HUES48 (cell line): ENCODE data around the gene PSORS1C2.

ENCODE experiments used
- H3K27ac ChIP-seq: one replicate; pipeline ENCODE4 v1.7.0; 2013; ENCODE audit warnings: low read depth, low read length, inconsistent platforms
- H3K27me3 ChIP-seq: 2 replicates; pipeline ENCODE4 v1.6.1; 2013; ENCODE audit warnings: mild to moderate bottlenecking, low read length; ENCODE audit not compliant: control insufficient read depth, insufficient read depth
- H3K36me3 ChIP-seq: 2 replicates; pipeline ENCODE4 v1.6.1; 2013; ENCODE audit warnings: low read length; ENCODE audit not compliant: control insufficient read depth, insufficient read depth
- H3K4me1 ChIP-seq: 2 replicates; pipeline ENCODE4 v1.6.1; 2013; ENCODE audit warnings: mild to moderate bottlenecking, low read length; ENCODE audit not compliant: control insufficient read depth, insufficient read depth
- H3K4me3 ChIP-seq: 2 replicates; pipeline ENCODE4 v1.5.1; 2013; ENCODE audit warnings: mild to moderate bottlenecking, low read depth, low read length
- H3K9ac ChIP-seq: 2 replicates; pipeline ENCODE4 v1.6.1; 2013; ENCODE audit warnings: mild to moderate bottlenecking, low read depth, low read length, moderate library complexity
- H3K9me3 ChIP-seq: 2 replicates; pipeline ENCODE4 v1.6.1; 2013; ENCODE audit warnings: low read length; ENCODE audit not compliant: control insufficient read depth, insufficient read depth

The PSORS1C2 gene

DNA sequence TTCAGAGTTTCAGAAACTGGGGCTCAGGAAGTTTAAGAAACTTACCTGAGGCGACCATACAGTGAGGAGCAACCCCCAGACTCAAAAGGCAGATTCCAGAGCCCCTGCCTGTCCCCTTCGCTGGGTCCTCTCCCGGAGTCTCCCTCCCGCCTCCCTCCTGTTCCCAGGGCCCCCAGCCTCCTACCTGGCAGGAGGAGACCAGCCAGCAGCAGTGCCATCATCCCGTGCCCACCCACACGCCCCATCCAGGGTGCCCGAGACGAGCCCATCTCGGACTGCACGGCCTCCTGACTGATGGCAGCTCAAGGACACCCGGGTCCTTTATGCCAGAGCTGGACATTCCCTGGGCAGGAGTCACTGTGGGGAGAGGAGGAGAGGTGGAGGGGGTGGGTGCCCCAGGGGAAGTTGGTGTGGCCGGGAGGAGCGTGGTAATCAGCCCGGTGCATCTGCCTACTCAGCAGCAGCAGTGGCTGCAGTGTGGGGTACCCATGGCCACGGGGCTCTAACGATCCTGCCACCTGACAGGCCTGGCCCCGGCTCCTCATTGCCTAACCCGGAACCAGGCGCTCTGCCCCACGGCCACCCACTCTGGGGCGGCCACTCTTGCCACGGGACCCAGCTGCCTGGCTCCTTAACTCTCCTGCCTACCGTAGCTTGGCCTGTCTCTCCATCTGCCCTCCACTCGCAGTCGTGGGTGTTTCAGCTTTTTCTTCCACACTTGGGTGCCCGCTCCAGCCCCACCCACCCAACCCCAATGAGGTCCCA is 18.5 kb downstream of the PSORS1C2 start, which contains the start of gene CDSN:
Gene CDSN, minus strand, starts transcription at position 296 of the 765 bp plus-strand sequence. Its CDS starts 27 bp downstream, at position 269.
- no peaks in the 10 kb centered on the region for H3K36me3 ChIP-seq
- no peaks in the 10 kb centered on the region for H3K9me3 ChIP-seq
- no peak within 1 kb of the TSS for H3K9ac ChIP-seq
- no peaks in the 10 kb centered on the region for H3K27me3 ChIP-seq
- peaks cover 4% of the 10 kb centered on the region; the same call in 1 of the 2 replicates for H3K4me1 ChIP-seq
- H3K27ac ChIP-seq = no peak within 1 kb of the TSS
- H3K4me3 ChIP-seq = no peak within 1 kb of the TSS

DNA sequence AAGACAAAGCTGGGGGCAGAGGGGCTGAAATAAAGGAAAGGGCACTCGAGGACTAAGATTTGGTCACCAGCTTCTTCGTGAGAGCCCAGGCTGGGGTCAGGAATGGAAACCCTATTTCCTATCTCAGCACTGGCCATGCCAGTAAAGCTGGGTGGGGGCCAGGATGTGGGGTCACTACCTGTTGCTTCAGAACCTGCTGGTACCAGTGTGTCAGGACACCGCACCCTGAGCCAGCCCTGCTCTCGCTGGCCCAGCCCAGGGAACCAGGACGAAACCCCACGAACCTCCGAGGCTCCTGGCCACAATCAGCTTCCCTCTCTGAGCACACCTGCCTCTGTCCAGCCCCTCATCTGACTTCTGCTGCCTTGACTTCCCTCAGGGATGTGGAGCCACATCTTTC is 20.7 kb downstream of the PSORS1C2 start:
- Histone ChIP-seq H3K27ac (no peak overlapping the region), H3K4me1 (peaks cover 10% of the 10 kb centered on the region), H3K9ac (no peak overlapping the region), H3K4me3 (no peak overlapping the region), H3K36me3 (no peaks in the 10 kb centered on the region), H3K9me3 (no peaks in the 10 kb centered on the region), H3K27me3 (no peaks in the 10 kb centered on the region)

DNA sequence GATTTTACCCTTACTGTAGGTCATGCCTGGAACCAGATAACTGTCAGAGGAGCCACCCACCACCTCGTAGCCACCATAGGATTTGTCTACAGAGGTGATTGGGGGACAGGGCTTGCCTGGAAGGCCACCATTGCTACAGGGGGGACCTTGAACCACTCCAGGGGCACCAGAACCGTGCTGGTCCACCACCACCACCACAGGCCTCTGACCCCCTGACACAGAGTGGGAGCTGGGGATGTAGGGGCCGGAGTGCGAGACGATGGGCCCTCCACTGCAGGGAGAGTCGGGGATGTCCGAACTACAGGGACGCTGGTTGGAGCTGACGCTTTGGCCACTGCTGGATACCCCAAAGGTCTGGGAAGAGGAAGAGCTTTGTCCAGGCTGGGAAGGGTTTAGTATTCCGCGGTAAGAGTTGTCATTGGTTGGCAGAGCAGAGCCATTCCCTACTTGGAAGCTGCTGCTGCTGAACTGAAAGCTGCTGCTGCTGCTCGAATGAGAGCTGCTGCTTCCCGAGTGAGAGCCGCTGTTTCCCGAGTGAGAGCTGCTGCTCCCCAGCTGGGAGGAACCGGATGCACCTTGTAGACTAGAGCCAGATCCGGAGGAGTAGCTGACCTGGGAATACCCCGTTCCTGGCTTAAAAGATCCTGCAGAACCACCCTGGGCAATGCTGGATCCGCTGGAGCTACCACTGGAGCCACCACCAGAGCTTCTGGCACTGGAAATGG is 22.0 kb downstream of the PSORS1C2 start:
- H3K27ac ChIP-seq = no peak overlapping the region
- H3K9me3 ChIP-seq = no peaks in the 10 kb centered on the region
- peaks cover 10% of the 10 kb centered on the region for H3K4me1 ChIP-seq
- H3K27me3 ChIP-seq = no peaks in the 10 kb centered on the region
- H3K4me3 ChIP-seq = no peak overlapping the region
- no peak overlapping the region for H3K9ac ChIP-seq
- H3K36me3 ChIP-seq = no peaks in the 10 kb centered on the region

DNA sequence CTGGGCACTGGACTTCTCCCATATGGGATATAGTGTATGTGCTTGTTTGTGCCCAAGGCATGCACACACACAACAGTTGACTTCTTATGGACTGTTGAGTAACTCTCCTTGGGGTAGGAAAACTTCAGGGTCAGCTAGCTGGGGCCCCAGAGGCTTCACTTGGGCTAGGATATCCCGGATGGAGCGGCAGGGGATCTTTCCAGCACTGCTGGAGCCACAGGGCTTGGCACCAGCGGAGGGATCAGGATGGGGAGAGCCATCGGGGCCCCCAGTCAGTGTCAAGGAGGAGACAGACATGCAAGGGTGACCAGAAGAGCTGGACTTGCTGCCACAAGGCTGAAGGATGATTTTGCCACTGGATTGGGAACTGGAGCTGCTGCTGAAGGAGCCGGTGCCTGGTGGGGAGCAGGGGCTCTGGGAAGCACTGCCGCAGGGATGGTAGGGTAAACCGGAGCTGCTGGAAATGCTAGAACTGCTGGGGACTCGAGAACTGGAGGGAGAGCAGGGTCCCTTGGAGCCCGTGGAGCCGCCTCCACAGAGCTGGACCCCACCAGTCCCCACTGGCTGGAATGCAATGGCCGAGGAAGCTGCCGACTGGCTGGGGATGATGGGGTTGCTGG is 22.8 kb downstream of the PSORS1C2 start:
- Histone ChIP-seq H3K9ac (no peak overlapping the region), H3K4me3 (no peak overlapping the region), H3K36me3 (no peaks in the 10 kb centered on the region), H3K27me3 (no peaks in the 10 kb centered on the region; the same call in 1 of the 2 replicates), H3K4me1 (peaks cover 12% of the 10 kb centered on the region), H3K9me3 (no peaks in the 10 kb centered on the region), H3K27ac (no peak overlapping the region)

DNA sequence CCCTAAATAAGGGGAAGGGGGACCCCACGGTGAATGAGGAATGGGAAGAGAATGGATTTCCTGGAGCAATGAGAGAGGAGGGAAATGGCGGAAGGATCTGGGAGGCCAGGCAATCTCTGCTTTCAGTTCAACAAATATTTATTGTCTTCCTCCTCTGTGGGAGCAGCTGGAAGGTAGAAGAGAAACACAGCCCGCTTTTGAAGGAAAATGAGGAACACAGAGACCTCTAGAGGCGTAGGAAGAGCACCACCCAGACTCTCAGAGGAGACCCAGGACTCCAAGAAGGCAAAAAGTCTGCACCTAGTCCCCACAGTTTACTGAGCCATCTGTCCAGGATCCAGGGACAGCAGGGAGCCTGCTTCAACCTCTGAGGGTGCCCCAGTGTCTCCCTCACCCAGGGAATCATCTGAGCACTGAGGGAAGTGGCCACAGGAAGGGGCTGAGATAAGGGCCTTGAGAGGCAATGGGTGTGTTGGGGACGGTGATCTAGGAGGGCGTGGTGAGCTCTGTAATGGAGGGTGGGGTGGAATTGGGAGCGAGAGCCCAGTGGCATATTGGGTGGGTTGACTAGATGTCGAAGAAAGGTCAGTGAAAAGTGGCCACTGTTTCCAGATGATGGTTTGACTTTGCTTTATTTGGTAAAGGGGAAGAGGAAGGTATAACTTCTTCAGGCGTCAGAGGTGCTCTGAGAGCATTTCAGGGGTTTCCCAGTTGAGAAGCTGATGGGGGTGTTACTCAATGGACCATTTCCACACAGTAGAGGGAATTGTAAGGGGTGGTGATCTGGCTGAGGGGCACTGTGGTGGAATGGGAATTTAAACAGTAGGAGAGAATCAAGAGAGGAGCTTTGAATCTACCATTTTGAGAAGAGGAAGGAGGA is 23.7 kb downstream of the PSORS1C2 start:
- Histone ChIP-seq H3K4me1 (peaks cover 20% of the 10 kb centered on the region), H3K27ac (peak overlapping the region; percentile 83), H3K9me3 (no peaks in the 10 kb centered on the region), H3K27me3 (peaks cover 5% of the 10 kb centered on the region), H3K4me3 (no peak overlapping the region), H3K36me3 (no peaks in the 10 kb centered on the region), H3K9ac (no peak overlapping the region)

DNA sequence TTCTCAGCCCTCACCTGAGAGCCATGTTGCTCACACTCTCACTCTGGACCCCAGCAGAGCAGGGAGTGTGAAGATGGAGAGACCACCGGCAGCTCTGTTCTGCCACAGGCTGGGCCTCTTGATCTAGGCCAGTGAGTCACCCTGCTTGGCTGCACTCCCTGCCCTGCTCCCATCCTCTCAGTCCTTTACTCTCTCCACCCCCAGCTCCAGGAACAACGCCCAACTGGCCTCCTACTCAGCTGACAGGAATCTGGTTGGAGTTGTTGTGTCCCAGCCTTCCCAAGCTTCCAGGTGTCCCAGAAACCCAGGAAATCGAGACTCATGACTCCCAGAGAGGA is 24.4 kb downstream of the PSORS1C2 start, which contains the start of gene PSORS1C1:
Gene PSORS1C1, plus strand, starts transcription at position 260 of the 338 bp plus-strand sequence. CDS start 14,833 bp downstream, outside the sequence.
- no peaks in the 10 kb centered on the region for H3K36me3 ChIP-seq
- H3K4me3 ChIP-seq = no peak within 1 kb of the TSS
- H3K4me1 ChIP-seq = peaks cover 27% of the 10 kb centered on the region
- no peak within 1 kb of the TSS for H3K9ac ChIP-seq
- no peaks in the 10 kb centered on the region for H3K9me3 ChIP-seq
- peak within 1 kb of the TSS; percentile 83 for H3K27ac ChIP-seq
- H3K27me3 ChIP-seq = peaks cover 11% of the 10 kb centered on the region

DNA sequence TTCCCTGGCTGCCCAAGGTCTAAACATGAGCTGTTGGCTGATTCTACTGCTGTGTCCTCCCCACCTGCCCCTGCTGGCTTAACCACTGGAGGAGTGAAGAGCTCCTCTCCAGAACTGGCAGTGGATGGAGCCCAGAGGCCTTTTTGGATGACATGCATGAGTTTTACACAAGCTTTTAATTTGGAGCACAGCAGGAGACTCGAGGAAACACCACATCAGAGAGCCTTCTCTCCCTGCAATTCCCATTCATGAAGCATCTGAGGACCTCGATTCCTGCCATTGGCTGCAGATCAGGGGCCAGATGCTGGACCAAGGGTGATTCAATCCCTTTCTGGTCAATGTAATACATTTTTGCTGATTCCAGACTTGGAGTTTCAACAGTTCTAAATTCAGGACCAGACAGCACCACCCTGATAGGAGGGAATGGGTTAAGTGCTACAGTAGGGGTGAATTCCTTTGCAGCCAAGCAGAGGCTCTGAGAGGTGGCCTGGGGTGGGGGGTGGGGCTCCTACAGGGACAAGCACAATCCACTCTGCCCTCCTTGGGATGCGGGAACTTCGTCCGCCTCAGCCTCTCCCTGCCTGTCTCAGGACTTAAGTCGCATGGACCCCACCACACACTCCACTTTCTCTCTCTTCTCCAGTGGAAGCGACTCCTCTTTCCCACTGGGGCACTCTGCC is 24.9 kb downstream of the PSORS1C2 start:
- Histone ChIP-seq H3K27me3 (peaks cover 11% of the 10 kb centered on the region), H3K27ac (peak overlapping the region; percentile 83), H3K9me3 (no peaks in the 10 kb centered on the region), H3K4me3 (no peak overlapping the region), H3K36me3 (no peaks in the 10 kb centered on the region), H3K9ac (no peak overlapping the region), H3K4me1 (peaks cover 27% of the 10 kb centered on the region)

DNA sequence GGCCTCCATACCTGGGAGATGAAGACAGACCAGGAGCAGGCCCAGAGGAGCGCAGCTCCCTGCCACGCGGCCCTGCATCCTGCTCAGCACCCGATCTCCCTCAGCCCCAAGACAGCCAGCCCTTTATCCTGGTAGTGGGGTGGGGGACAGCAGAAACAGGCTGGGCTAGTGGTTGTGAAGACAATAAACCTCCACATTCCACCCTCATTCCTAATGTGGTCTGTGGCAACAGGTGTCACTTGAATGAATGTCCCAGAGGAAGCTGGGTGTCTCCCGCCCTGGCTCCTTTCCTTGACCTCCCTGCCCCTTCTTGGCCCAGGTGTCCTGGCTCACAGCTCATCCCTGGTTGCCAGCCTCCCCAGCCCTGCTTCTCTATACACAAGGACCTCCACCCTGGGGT is 26.4 kb downstream of the PSORS1C2 start, which contains the start of gene C6orf15:
Gene C6orf15, minus strand, starts transcription at position 98 of the 400 bp plus-strand sequence. Its CDS starts 20 bp downstream, at position 78.
- Histone ChIP-seq H3K9ac (no peak within 1 kb of the TSS), H3K36me3 (no peaks in the 10 kb centered on the region), H3K27ac (no peak within 1 kb of the TSS), H3K4me1 (peaks cover 27% of the 10 kb centered on the region), H3K9me3 (no peaks in the 10 kb centered on the region), H3K27me3 (peaks cover 11% of the 10 kb centered on the region), H3K4me3 (no peak within 1 kb of the TSS)

DNA sequence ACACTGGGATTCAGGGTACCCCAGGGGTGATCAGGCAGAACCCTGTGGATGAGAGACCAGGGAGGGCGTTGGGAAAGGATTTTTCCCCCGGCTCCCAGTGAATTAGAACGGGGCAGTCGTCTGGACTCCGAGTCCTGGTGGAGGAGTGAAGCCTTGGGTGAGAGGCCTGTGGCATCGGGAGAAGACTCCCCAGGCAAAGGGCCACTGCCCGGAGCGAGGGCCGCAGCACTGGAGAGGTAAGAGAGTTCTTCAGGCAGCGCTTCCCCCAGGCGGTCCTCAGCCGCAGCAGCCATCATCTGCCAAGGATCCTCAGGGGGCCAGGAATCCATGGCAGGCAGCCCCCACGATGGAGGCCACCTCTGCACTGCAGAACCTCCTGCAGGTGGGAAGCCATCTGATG is 27.2 kb downstream of the PSORS1C2 start:
- Histone ChIP-seq H3K9me3 (no peaks in the 10 kb centered on the region), H3K4me3 (no peak overlapping the region), H3K27me3 (peaks cover 11% of the 10 kb centered on the region), H3K27ac (no peak overlapping the region), H3K9ac (no peak overlapping the region), H3K36me3 (no peaks in the 10 kb centered on the region), H3K4me1 (peaks cover 27% of the 10 kb centered on the region)
